Ramos (cell line): Measurements from ENCODE around the gene CD300A.

Experiments used
- in situ Hi-C: fragments of 300-500 bp; cut with MboI; formaldehyde crosslinking; loops from one replicate; pipeline ENCODE4 v1.14.3; 2022; ENCODE audit warnings: low sequenced_read_pairs; ENCODE audit not compliant: unreplicated experiment

CD300A gene

DNA sequence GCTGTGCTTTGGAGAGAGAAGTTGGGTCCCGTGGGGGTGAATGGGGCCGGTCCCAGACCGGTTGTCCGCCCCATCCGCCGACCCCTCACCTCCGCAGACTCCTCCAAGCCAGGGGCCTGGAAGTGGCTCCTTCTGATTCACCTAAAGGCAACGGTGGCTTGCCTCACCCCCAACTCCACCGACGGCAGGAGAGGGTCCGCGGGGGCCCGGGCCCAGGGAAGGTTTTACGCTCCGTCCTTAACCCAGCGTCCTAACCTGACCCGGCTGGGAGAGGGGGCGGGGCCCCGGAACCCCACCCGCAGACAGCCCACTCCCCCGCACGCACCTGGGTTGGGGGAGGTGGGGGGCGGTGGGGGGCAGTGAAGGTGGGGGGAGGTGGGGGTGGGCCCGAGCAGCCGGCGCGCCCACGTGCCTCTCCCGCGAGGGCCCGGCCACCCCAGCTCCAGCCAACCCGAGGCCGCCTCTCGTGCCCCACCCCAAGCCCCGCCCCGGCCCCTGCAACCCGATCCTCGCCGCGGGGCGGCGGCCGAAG lies 12.7 kb upstream of the CD300A start:
- in situ Hi-C loops = no loop called here

DNA sequence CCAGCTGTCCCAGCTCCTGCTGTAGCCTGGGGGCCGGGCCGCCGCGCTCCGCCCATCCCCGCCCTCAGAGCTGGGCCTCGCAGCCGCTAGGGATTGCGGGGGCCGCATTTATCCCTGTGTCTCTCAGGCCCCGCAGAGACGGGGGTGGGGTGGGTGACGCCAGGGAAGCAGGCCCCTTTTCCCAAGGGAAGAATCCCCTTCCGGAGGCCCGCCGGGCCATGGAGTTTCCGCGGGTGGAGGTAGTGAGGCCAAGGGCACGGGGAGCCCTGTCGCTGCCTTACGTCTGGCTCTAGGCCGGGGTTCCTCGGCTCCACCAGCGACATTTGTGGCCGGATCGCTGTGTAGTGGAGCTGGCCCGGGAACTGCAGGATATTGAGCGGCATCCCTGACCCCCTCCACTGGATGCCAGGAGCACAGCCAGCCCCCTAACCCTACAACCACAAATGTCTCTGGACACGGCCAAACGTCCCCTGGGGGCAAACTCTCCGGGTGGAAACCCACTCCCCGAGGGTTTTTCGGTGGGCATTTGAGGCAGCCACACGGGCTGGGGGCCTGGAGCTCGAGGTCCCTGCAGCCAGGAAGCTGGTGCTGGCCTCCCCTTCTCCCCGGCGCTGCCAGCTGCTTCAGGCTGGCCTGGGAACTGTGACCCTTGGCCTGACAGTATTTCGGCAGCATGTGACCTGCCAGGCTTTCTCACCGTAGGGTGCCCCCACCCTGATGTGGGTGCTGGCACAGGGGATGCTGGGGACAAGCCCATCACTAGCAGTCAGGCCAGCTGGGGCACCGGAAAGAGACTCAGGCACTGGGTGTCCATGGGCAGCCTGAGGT lies 12.0 kb upstream of the CD300A start:
- in situ Hi-C loops = no loop called here

DNA sequence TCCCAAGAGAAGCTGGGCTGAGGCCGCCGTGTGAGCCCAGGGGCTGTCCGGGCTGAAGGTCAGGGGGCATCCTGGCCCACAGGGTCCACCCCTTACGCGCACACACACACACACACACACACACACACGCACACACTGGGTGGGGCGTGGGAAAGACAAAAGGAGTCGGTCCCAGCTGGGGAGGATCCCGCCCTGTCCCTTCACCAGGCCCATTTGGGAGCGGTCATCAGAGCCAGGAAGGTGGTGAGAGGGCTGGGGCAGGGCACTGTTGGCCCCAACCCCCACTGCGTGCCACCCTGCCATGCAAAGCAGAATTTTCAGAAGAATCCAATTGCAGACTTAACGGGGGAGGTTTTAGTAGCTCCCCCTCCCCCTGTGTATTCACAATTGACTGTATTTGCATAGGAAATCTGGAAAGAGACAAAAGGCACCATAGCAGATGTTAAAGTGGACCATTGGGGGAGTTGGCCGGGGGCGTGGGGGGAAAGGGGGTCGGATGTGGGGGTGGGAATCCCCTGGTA lies 11.3 kb upstream of the CD300A start:
- in situ Hi-C loops = no loop called here

DNA sequence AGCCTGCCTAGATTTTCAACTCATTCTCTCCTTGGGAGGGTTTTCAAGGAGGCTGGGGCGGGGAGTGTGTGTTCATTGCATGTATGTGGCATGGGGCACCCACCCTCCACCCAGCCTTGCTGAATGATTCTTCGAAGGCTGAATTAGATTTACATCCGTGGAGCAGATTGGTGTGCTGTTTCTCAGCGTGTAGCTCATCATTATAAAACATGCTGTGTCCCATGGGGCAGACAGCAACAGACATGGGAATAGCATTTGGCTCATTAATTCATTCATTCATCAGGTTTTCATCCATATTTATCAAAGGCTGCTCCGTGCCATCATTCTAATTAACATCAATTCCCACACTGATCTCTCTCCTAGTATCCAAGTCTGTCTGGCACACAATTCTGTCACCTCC lies 10.6 kb upstream of the CD300A start:
- in situ Hi-C loops = no loop called here

DNA sequence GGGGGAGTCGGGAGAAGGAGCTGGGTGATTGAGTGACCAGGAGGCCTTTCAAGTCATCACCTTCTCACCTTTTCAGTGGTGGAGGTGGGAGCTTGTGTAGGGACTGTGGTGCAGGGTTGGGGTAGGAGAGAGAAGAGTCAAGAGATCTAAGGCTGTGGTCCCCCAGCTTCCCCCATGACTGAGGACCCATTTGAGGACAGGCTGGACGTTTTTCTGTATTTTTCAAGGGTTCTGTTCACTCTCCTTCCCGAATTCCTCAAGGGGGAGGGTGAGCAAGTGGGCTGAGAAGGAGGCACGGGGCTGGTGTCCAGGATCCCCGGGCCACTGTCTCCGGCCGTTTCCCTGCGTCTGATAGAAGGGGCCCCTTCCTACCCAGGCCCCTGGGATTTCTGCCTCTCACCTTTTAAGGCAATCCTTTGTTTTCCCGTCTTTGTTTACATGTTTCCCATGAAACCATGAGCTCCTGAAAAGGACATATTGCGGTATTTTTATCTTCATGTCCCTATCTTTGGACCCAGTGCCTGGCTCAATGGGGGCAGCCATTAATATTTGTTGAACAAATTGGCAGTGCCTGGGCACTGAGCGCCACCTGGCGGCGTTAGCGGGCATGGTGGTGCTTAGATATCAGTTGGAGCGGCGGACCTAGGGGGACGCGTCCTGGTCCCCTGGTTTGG lies 9.2 kb upstream of the CD300A start:
- in situ Hi-C loops = no loop called here

DNA sequence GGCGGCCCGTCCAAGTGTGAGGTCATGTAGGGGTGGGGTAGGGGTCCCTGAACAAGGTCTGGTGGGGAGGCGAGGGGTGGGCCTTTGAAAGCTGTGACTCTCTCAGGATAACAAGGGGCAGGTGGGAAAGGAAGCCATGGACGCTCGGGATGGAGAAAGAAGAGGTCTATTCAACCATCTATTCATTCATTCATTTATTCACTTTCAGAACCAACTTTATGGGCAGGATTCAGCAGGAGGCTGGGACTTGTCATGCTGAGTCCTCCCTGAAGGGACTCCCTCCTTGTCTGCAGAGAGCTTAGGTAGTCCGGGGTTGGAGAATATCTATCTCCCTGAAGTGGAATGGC lies 8.6 kb upstream of the CD300A start:
- in situ Hi-C loops = no loop called here

DNA sequence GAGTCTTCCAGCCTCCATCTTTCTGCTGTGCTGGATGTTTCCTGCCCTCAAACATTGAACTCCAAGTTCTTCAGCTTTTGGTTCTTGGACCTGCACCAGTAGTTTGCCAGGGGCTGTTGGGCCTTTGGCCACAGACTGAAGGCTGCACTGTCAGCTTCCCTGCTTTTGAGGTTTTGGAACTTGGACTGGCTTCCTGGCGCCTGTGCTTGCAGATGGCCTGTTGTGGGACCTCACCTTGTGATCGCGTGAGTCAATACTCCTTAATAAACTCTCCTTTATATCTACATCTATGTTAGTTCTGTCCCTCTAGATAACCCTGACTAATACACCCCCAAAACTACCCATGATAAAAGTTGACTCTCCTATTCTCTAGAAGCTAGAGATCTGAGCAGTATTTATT lies 7.6 kb upstream of the CD300A start:
- in situ Hi-C loops = no loop called here

DNA sequence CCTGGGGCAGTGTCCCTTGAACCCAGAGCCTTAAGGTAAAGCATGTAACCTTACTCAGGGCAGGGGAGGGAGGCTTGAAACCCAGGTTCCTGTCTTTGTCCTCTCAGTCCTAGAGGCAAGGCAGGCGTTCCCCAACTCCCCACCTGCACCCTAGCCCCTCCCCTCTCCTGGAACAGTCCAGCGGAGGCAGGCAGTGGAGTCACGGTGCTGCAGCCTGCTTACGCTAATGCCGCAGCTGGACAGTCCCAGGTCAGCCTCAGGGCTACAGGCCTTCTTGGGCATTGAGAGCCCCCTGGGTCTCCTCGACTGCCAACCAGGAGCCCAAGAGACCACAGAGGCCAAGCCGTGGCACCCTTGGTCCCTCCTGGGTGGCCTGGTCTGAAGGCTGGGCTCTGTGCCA lies 6.8 kb upstream of the CD300A start:
- in situ Hi-C loops = no loop called here

DNA sequence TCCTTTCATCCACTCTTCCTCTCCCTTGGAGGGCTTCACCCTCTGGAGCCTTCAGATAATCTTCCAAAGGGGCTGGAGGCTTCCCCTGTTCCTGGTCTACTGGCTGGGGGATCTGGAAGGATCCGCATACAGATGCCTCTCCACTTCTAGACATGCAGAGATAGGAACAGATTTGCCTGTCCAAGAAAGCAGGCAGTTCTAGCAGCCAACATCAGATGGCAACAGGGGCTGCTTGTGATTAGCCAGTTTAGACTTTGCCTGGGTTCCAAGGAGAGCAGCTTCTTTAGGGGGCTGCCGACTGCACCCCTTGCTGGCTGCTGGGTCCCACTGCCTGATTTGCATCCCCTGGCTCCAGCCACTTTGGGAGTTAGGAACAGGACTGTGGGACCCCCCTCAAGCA lies 6.2 kb upstream of the CD300A start:
- in situ Hi-C loops = no loop called here

DNA sequence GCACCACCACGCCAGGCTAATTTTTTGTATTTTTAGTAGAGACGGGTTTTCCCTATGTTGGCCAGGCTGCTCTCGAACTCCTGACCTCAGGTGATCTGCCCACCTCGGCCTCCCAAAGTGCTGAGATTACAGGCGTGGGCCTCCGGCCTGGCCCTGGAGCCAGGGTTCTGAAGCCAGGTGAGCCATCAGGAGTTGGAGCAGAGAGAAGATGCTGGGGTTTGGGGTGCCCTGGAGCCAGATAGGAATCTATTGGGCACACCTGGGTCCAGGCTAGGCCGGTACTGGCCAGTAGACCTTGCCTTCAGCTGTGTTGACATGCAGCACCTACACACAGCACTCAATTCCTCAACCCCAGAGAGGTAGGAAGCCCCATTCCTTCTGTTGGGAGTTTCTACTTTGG lies 5.4 kb upstream of the CD300A start:
- in situ Hi-C loops = no loop called here

DNA sequence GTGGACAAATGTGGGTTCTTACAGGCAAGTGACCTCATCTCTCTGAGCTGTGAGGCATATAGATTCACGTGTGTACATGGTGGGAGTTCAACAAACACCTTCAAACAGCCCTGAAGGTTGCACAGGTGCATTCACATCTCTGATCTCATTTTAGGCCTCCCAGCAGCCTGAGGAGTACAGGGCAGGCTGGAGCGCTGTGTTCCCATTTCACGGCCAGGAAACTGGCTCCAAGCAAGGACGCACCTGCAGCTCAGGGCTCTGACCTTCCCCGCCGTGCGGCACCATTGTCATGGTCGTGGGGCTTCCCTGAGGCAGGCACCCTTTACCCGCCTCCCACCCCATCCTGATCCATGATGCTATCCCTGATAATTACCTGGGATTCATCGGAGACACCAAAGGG lies 4.8 kb upstream of the CD300A start:
- in situ Hi-C loops = no loop called here

DNA sequence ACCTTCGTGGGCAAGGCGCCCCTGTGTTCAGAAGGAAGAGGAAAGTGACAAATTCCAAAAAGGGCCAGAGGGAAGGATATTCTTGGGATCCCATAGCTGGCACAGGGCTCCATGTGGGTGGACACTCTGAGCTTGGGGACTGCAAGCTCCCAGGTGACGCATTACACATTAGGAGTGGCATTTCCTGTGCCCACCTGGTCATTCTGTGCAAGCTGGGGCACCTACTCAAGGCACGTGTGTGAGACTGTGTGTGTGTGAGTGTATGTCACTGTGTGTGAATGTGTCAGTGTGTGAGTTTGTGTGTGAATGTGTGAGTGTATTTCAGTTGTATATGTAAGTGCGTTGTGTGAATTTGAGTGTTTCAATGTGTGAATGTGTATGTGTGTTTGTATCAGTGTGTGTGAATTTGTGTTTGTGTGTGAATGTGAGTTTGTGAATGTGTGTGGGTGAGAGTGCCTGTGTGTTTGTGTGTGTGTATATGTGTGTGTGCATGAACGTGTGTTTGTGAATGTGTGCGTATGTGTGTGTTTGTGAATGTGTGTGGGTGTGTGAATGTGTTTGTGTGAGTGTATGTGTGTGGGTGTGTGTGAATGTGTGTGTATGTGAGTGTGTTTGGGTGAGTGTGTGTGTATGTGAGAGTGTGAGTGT lies 1.6 kb upstream of the CD300A start:
- in situ Hi-C loops = no loop called here

DNA sequence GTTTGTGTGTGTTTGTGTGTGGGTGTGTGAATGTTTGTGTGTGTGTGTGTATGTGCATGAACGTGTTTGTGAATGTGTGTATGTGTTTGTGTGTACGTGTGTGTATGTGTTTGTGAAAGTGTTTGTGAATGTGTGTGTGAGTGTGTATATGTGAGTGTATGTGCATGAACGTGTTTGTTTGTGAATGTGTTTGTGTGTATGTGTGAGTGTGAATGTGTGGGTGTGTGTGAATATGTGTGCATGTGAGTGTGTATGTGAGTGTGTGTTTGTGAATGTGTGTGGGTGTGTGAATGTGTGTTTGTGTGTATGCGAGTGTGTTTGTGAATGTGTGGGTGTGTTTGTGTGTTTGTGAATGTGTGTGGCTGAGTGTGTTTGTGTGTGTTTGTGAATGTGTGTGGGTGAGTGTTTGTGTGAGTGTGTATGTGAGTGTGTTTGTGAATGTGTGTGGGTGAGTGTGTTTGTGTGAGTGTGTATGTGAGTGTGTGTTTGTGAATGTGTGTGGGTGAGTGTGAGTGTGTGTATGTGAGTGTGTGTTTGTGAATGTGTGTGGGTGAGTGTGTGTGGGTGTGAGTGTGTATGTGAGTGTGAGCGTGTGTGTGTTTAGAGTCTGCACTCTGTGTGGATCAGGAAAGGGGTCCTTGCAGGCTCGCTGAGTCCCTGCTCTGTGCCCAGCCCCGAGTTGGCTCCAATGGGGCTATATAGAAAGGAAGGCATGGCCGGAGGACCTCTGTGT lies 890 bp upstream of the CD300A start:
- in situ Hi-C loops = no loop called here

DNA sequence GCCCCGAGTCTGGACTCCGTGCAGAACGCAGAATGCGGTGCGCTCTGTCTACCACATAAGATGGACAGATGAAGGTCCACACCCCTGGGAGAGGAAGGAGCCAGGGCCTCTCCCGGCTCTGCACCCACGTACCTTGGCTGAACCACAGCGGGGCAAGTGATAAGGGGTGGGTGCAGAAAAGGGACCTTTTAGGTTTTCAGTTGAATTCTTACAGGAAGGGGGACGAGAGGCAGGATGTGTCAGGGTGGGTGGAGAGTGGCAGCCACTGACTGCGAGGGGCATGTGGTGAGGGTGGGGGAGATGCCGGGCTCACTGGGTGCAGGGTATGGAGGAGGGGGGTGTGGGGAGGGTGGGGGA lies 372 bp downstream of the CD300A start:
- in situ Hi-C loops = no loop called here

DNA sequence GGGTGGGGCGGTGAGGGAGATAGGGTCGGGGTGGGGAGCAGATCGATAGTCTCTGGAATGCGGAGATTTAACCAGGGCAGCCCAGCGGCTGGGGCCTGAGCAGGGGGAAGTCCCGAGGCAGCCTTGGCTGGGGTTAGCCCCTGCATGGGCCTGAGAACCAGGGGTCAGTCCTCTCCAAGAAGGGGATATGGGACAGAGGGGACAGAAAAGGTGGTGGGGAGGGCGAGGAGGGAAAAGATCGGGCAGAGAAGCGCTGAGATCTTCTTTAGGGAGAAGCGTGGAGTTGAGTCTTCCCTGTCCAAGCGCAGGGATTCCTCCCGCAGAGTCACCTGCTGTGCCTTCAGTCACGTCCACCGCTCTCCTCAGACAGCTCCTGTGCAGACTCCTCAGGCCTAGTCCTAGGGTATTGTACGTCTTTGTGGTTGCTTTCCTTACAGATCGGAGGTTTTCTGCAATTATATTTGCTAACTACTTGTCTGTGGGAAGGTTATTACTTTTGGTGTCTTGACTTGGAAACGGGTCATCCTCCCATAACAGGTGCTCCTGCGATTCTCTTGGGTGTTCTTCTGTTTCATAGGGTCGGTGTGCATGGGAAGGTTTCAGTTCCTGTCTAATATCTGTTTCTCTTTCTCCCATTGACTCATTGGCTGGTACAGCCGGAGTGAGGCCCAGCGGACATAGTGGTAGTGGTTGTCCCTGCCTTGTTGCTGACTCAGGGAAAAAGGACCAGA lies 952 bp downstream of the CD300A start:
- in situ Hi-C loops = no loop called here

DNA sequence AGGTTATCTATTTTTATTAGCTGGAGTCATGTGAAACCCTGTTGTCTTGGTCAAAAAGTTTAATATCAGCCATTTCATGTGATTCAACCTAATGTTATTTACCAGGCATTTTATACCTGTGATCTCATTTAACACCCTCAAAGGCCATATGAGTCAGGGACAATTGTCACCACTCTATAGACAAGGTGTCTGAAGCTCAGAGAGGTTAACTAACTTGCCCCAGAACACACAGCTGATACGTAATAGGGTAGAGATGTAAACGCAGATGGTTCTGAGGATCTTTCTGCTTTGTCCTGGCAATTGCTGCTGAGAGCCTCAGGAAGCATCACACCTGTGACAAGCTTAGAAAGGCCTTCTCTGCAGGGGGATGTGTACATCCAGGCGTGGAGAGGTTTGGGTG lies 4.9 kb downstream of the CD300A start:
- in situ Hi-C loops = no loop called here

DNA sequence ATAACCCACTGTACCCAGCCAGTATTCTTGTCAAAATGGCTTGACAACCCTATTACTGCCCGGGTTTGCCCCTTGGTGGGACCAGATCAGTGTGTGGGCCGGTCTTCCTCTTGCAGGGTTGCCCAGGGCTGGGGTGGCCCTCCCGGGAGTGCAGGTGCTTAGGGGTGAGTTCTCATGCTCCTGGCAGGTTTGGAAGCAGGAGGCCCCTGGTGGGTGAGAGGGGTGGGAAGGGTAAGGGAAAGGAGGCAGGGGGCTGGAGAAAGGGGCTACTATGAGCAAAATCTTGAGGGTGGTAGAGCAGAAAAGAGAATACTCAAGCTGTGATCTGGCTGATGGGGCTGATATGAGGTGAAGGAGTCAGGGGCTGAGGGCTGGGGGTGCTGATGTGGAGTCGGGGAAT lies 6.5 kb downstream of the CD300A start:
- in situ Hi-C loops = no loop called here

DNA sequence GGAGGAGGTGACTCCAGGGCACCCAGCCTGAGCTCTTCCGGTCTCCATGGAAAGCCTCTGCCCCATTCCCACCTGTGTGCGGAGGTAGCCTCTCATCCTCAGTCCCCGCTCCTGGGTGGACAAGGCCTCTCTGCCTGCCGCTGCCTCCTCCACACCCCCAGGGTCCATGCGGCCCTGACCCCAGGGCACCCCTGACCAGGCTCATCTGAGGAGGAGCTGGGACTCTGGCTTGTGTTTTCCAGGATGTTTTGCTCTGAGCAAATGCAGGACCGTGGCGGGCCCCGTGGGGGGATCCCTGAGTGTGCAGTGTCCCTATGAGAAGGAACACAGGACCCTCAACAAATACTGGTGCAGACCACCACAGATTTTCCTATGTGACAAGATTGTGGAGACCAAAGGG lies 6.9 kb downstream of the CD300A start:
- in situ Hi-C loops = no loop called here

DNA sequence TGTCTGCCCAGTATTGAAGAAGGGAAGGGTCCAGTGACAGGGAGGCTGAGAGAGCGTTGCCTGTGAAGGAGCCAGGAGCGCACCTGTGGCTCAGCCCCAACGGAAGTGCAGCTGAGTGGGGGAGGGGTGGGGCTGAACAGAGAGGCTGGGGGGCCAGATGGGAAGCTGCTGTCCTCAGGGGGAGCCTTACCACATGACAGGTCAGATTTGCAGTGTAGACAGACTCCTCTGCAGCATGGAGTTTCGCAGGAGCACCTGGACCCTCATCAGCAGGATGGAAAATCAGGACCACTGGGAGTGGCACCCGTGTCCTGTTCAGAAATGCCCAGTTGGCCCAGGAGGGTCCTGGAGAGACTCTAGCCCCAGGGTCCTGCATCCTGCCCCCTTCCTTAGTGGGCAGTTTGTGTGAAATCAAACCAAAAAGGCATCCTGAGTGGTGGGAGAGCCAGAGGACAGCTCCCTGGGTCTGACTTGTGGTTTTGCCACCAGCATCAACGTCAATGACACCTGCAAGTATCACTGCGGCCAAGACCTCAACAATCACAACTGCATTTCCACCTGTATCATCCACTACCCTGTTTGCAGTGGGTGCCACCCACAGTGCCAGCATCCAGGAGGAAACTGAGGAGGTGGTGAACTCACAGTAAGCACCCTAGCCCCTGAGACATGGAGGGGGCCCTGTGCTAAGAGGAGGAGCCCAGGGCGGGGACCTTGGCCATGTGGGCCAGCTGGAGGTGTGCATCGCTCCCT lies 7.8 kb downstream of the CD300A start:
- in situ Hi-C loops = no loop called here
